Fibroblast of skin of back (primary cell): Measurements from ENCODE around the gene AMDHD2.
"Not testable (repeated sequence)": the region's sequence is repeated elsewhere in the genome, so short reads cannot be mapped to it uniquely, and the experiment has no call there.

ENCODE experiments used
- DNase-seq: peaks from one replicate; pipeline ENCODE4 v3.0.0-alpha.2; 2013

Gene AMDHD2

GRCh38 chr16:2533912-2534311 is 13.7 kb downstream of the AMDHD2 start:
- DNase-seq, result no peak

GRCh38 chr16:2534335-2534734 is 14.2 kb downstream of the AMDHD2 start:
- DNase-seq, result not testable (repeated sequence)

GRCh38 chr16:2535625-2536013 is 15.4 kb downstream of the AMDHD2 start:
- DNase-seq, result peak; percentile 70

GRCh38 chr16:2537451-2538379 is 17.5 kb downstream of the AMDHD2 start, which contains the start of gene PDPK1:
Gene PDPK1 (plus strand): TSS chr16:2538021. CDS start chr16:2538113, 92 bp downstream.
- DNase-seq, result peak; percentile 95

GRCh38 chr16:2539192-2539844 is 19.1 kb downstream of the AMDHD2 start:
- not testable (repeated sequence) for DNase-seq

- not testable (repeated sequence) for DNase-seq
Measured at GRCh38 chr16:2539845-2540458, 19.8 kb downstream of the AMDHD2 start.

- not testable (repeated sequence) for DNase-seq
Measured at GRCh38 chr16:2540912-2541311, 20.7 kb downstream of the AMDHD2 start.

GRCh38 chr16:2541409-2541808 is 21.2 kb downstream of the AMDHD2 start:
- not testable (repeated sequence) for DNase-seq

- not testable (repeated sequence) for DNase-seq
Measured at GRCh38 chr16:2543771-2544170, 23.6 kb downstream of the AMDHD2 start.

GRCh38 chr16:2550283-2550878 is 30.2 kb downstream of the AMDHD2 start:
- DNase-seq, result not testable (repeated sequence)

- DNase-seq, result peak; percentile 43
Measured at GRCh38 chr16:2551420-2551889, 31.3 kb downstream of the AMDHD2 start.

- not testable (repeated sequence) for DNase-seq
Measured at GRCh38 chr16:2554709-2555425, 34.7 kb downstream of the AMDHD2 start.

GRCh38 chr16:2557150-2557549 is 37.0 kb downstream of the AMDHD2 start:
- not testable (repeated sequence) for DNase-seq

- DNase-seq, result not testable (repeated sequence)
Measured at GRCh38 chr16:2560131-2560797, 40.1 kb downstream of the AMDHD2 start.

- DNase-seq, result not testable (repeated sequence)
Measured at GRCh38 chr16:2560798-2561133, 40.6 kb downstream of the AMDHD2 start.

- not testable (repeated sequence) for DNase-seq
Measured at GRCh38 chr16:2567506-2567905, 47.3 kb downstream of the AMDHD2 start.

GRCh38 chr16:2568573-2568972 is 48.4 kb downstream of the AMDHD2 start:
- DNase-seq, result not testable (repeated sequence)

GRCh38 chr16:2572704-2573103 is 52.5 kb downstream of the AMDHD2 start:
- DNase-seq, result not testable (repeated sequence)

- not testable (repeated sequence) for DNase-seq
Measured at GRCh38 chr16:2575839-2576238, 55.7 kb downstream of the AMDHD2 start.

- not testable (repeated sequence) for DNase-seq
Measured at GRCh38 chr16:2577044-2577443, 56.9 kb downstream of the AMDHD2 start.

GRCh38 chr16:2578905-2579304 is 58.7 kb downstream of the AMDHD2 start:
- not testable (repeated sequence) for DNase-seq
